K562 (cell line): ENCODE measurements around the gene C16orf92. TPM values are rescaled to one million over a fixed set of nuclear protein-coding genes. Genes with fewer than 3 reads are reported as not detected.

Experiments used
- KLF10 ChIP-seq: fragments of 250-450 bp; sonication (Bioruptor Pico); IDR thresholded peaks from 2 replicates; pipeline ENCODE4 v1.6.1; 2021; ENCODE audit warnings: matching md5 sums
- MEF2D ChIP-seq: conservative IDR thresholded peaks from 2 replicates; pipeline ENCODE4 v1.6.1; 2016; ENCODE audit warnings: low read depth, missing genetic modification characterization, missing compliant biosample characterization
- MTA3 ChIP-seq: fragments of 450-650 bp; formaldehyde crosslinking; IDR thresholded peaks from 2 replicates; pipeline ENCODE4 v1.6.1; 2017; ENCODE audit warnings: mild to moderate bottlenecking, borderline replicate concordance
- PHF20 ChIP-seq: fragments of 450-650 bp; IDR thresholded peaks from 2 replicates; pipeline ENCODE4 v1.6.1; 2018; ENCODE audit not compliant: partially characterized antibody
- PPARD ChIP-seq: fragments of 250-450 bp; sonication (Bioruptor Pico); IDR thresholded peaks from 2 replicates; pipeline ENCODE4 v1.8.0; 2022; ENCODE audit warnings: inconsistent platforms, mild to moderate bottlenecking, moderate library complexity
- SUPT5H ChIP-seq: fragments of 450-650 bp; IDR thresholded peaks from 2 replicates; pipeline ENCODE4 v1.6.1; 2016
- TEAD1 ChIP-seq, 2 experiments: fragments of 450-650 bp in 1 of 2; sonication (generic) in 1 of 2; formaldehyde crosslinking; IDR thresholded peaks; 2 replicates each; pipeline versions ENCODE4 v1.4.0 to v1.8.0; 2020 to 2022; ENCODE audit warnings: mild to moderate bottlenecking in 2 of 2, missing genetic modification reagents in 1 of 2
- ZNF12 ChIP-seq: sonication (generic); formaldehyde crosslinking; IDR thresholded peaks from 2 replicates; pipeline ENCODE4 v1.4.0; 2020; ENCODE audit warnings: mild to moderate bottlenecking, missing genetic modification reagents
- polyA plus RNA-seq, 8 experiments: library from polyadenylated mRNA; depleted of rRNA in 4 of 8; stranded (reverse) in 5 of 8; unstranded in 3 of 8; fragments of >200 nt; fragmentation: Nextera tagmentation in 2 of 8; fragmentation: Illumina TruSeq in 1 of 8; extraction: Ambion mirVana in 2 of 8; extraction: Trizol in 1 of 8; gene quantifications; 2 replicates each; pipeline versions ENCODE4 v1.2.1 to v1.2.3, GENCODE V29; 2011 to 2014; ENCODE audit warnings: inconsistent platforms in 1 of 8, missing spikeins in 1 of 8
- total RNA-seq, 7 experiments: library from RNA; depleted of rRNA in 6 of 7; stranded (reverse); fragments of >200 nt in 6 of 7; fragmentation: Illumina TruSeq in 2 of 7; extraction: Trizol in 2 of 7; gene quantifications; 2 replicates each; pipeline versions ENCODE4 v1.2.1 to v1.2.3, GENCODE V29; 2011 to 2021; ENCODE audit warnings: low replicate concordance in 1 of 7
- TF ChIP-seq, protein P1 (sequence below): sonication (generic); formaldehyde crosslinking; IDR thresholded peaks from 2 replicates; pipeline ENCODE4 v1.5.0; 2020; ENCODE audit warnings: missing genetic modification reagents
- TF ChIP-seq, protein P2 (sequence below): fragments of 250-450 bp; sonication (Bioruptor Pico); IDR thresholded peaks from 2 replicates; pipeline ENCODE4 v1.5.0; 2021; ENCODE audit warnings: mild to moderate bottlenecking, moderate library complexity
- TF ChIP-seq, protein P3 (sequence below): sonication (generic); formaldehyde crosslinking; IDR thresholded peaks from 2 replicates; pipeline ENCODE4 v1.8.1; 2023; ENCODE audit warnings: missing genetic modification reagents, mild to moderate bottlenecking, borderline replicate concordance
- TF ChIP-seq, protein P4 (sequence below): sonication (generic); formaldehyde crosslinking; IDR thresholded peaks from 2 replicates; pipeline ENCODE4 v1.8.0; 2022; ENCODE audit warnings: missing genetic modification reagents, mild to moderate bottlenecking, moderate library complexity, borderline replicate concordance
- TF ChIP-seq, protein P5 (sequence below): fragments of 450-650 bp; formaldehyde crosslinking; IDR thresholded peaks from 2 replicates; pipeline ENCODE4 v1.4.0; 2020; ENCODE audit warnings: mild to moderate bottlenecking
- TF ChIP-seq, protein P6 (sequence below), 2 experiments: IDR thresholded peaks; 2 replicates each; pipeline ENCODE4 v1.6.1; 2011; ENCODE audit warnings: borderline replicate concordance in 1 of 2, control low read depth in 1 of 2, low read depth in 1 of 2, low read length in 1 of 2, mild to moderate bottlenecking in 1 of 2, mixed read lengths in 1 of 2, moderate library complexity in 1 of 2; ENCODE audit not compliant: insufficient read depth in 1 of 2, insufficient read length in 1 of 2, poor library complexity in 1 of 2, severe bottlenecking in 1 of 2; ENCODE audit errors: extremely low read depth in 1 of 2

The C16orf92 gene
- total and polyA plus RNA-seq, 9 of the 15 experiments (the other 6 are each of a cell fraction or from before 2014, with no cell fraction given), result not detected

DNA sequence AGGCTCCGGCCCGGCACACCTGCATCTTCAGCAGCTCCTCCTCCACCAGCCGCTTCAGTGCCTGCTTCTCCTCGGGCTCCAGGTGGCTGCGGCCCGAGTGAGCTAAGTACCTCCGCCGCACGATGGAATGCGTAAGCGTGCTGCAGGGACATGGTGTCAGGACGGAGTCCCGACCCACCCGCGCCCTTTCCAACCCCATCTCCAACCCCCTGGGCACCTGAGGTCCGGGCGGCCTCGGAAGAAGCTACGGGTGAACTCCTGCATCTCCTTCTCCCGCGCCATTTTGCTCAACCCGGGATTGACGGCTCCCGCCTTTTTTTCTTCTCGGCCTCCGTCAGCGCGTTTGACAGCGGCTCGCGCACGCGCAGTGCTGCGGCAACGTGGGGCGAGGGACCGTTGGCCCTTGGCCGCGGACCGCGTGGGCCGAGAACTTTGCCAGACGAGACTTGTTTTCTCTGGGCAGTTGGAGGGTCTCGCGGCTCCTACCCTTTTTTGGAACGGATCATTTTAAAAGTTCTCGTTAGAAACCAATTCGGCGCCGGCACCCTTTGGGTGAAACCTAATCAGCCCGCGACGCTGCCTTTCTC lies 27.6 kb upstream of the C16orf92 start, which contains the start of gene HIRIP3 (continued):
- TF ChIP-seq, protein P1, sequence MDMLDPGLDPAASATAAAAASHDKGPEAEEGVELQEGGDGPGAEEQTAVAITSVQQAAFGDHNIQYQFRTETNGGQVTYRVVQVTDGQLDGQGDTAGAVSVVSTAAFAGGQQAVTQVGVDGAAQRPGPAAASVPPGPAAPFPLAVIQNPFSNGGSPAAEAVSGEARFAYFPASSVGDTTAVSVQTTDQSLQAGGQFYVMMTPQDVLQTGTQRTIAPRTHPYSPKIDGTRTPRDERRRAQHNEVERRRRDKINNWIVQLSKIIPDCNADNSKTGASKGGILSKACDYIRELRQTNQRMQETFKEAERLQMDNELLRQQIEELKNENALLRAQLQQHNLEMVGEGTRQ (CRISPR knock-in tag), result no peak
- peak; percentile 63 for TF ChIP-seq MTA3
- peak; percentile 64; the same call in 1 of the 2 replicates for TF ChIP-seq SUPT5H
- TF ChIP-seq, protein P2, sequence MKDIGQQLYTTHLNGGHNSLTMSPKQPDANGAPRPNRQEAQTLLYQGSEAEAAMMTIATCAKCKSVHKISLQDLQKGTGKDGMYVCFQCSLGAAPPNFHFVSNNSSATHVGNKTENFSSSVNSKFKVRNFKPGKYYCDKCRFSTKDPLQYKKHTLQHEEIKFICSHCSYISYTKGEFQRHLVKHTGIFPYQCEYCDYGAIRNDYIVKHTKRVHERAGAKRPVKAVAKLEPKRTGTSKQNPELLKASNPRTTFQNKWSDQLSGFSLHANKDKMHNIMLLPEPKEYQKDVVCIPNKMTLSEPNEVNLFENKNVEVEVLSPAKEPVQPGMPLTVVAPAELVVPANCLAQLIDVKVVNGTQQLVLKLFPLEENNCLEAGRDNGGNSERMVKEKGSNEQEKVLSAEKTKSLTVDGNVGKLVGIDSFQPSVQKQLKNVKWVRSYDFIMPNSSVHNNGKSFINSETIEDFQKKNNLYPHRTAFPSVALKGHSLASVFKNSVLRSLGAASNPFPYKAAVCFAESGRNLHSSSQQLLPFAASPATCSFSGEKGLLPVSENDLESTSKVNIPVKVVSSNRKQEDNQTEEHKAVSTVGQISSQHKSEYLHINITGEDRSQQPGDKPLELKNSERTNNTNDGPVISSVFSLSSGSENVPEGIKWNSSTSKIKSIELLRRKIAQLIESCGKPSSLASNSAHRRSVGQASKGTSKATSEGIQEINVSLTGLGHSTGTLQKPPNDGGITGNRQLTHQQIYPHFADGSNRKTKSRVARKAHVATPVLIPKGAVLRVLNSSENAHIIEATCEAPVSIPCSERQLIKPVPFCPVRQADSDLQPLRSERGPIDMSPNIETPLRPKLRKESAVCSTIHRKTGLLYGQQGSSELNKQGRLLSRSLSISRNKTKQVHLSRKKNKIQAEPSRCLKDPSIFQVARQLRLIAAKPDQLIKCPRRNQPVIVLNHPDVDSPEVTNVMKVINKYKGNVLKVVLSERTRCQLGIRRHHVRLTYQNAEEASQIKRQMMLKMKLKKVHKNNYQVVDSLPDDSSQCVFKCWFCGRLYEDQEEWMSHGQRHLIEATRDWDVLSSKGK (CRISPR knock-in tag), result no peak
- TF ChIP-seq, protein P3, sequence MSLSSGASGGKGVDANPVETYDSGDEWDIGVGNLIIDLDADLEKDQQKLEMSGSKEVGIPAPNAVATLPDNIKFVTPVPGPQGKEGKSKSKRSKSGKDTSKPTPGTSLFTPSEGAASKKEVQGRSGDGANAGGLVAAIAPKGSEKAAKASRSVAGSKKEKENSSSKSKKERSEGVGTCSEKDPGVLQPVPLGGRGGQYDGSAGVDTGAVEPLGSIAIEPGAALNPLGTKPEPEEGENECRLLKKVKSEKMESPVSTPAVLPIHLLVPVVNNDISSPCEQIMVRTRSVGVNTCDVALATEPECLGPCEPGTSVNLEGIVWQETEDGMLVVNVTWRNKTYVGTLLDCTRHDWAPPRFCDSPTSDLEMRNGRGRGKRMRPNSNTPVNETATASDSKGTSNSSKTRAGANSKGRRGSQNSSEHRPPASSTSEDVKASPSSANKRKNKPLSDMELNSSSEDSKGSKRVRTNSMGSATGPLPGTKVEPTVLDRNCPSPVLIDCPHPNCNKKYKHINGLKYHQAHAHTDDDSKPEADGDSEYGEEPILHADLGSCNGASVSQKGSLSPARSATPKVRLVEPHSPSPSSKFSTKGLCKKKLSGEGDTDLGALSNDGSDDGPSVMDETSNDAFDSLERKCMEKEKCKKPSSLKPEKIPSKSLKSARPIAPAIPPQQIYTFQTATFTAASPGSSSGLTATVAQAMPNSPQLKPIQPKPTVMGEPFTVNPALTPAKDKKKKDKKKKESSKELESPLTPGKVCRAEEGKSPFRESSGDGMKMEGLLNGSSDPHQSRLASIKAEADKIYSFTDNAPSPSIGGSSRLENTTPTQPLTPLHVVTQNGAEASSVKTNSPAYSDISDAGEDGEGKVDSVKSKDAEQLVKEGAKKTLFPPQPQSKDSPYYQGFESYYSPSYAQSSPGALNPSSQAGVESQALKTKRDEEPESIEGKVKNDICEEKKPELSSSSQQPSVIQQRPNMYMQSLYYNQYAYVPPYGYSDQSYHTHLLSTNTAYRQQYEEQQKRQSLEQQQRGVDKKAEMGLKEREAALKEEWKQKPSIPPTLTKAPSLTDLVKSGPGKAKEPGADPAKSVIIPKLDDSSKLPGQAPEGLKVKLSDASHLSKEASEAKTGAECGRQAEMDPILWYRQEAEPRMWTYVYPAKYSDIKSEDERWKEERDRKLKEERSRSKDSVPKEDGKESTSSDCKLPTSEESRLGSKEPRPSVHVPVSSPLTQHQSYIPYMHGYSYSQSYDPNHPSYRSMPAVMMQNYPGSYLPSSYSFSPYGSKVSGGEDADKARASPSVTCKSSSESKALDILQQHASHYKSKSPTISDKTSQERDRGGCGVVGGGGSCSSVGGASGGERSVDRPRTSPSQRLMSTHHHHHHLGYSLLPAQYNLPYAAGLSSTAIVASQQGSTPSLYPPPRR (CRISPR knock-in tag), result peak; percentile 48; the same call in 1 of the 2 replicates
- peak; percentile 24; the same call in 1 of the 2 replicates for TF ChIP-seq ZNF12 (CRISPR knock-in tag)
- peak in 1 of 2 experiments; percentile 91; a peak in 2 of 4 replicates for TF ChIP-seq TEAD1 (CRISPR knock-in tag; IDR thresholded peaks at IDR 0.05)
- TF ChIP-seq PHF20, result peak; percentile 36
- TF ChIP-seq PPARD (CRISPR knock-in tag), result no peak
- TF ChIP-seq, protein P4, sequence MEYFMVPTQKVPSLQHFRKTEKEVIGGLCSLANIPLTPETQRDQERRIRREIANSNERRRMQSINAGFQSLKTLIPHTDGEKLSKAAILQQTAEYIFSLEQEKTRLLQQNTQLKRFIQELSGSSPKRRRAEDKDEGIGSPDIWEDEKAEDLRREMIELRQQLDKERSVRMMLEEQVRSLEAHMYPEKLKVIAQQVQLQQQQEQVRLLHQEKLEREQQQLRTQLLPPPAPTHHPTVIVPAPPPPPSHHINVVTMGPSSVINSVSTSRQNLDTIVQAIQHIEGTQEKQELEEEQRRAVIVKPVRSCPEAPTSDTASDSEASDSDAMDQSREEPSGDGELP (CRISPR knock-in tag), result peak; percentile 64; the same call in 1 of the 2 replicates
- no peak for TF ChIP-seq MEF2D (tag)
- TF ChIP-seq, protein P5, sequence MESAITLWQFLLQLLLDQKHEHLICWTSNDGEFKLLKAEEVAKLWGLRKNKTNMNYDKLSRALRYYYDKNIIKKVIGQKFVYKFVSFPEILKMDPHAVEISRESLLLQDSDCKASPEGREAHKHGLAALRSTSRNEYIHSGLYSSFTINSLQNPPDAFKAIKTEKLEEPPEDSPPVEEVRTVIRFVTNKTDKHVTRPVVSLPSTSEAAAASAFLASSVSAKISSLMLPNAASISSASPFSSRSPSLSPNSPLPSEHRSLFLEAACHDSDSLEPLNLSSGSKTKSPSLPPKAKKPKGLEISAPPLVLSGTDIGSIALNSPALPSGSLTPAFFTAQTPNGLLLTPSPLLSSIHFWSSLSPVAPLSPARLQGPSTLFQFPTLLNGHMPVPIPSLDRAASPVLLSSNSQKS (CRISPR knock-in tag), result no peak
- TF ChIP-seq, protein P6, sequence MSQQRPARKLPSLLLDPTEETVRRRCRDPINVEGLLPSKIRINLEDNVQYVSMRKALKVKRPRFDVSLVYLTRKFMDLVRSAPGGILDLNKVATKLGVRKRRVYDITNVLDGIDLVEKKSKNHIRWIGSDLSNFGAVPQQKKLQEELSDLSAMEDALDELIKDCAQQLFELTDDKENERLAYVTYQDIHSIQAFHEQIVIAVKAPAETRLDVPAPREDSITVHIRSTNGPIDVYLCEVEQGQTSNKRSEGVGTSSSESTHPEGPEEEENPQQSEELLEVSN (IDR thresholded peaks at IDR 0.05; ENCODE audit: borderline replicate concordance in 1 of 2, extremely low read depth in 1 of 2, insufficient read depth in 1 of 2, insufficient read length in 1 of 2, low read depth in 1 of 2, low read length in 1 of 2, poor library complexity in 1 of 2, severe bottlenecking in 1 of 2), result peak; percentile 98
- no peak for TF ChIP-seq KLF10 (CRISPR knock-in tag)
